ENCODE results near the gene HTR3D.
A peak's percentile ranks its signal among the peaks of the same experiment; 100 is the strongest.
"Not testable (repeated sequence)": the region's sequence is repeated elsewhere in the genome, so short reads cannot be mapped to it uniquely, and the experiment has no call there.

HTR3D gene, protein sequence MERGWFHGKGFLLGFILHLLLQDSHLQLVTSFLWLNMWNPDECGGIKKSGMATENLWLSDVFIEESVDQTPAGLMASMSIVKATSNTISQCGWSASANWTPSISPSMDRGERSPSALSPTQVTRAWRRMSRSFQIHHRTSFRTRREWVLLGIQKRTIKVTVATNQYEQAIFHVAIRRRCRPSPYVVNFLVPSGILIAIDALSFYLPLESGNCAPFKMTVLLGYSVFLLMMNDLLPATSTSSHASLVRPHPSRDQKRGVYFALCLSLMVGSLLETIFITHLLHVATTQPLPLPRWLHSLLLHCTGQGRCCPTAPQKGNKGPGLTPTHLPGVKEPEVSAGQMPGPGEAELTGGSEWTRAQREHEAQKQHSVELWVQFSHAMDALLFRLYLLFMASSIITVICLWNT

GRCh38 chr3:184031187-184031792, at the start of gene HTR3D:
HTR3D (plus strand) TSS chr3:184031742; CDS start chr3:184031742, 0 bp downstream.
- DNase-seq (ENCODE audit: low spot score) = no peak

- no peak for DNase-seq (ENCODE audit: low spot score)
Measured at GRCh38 chr3:183981990-183982644, 49.4 kb upstream of the HTR3D start.

DNA sequence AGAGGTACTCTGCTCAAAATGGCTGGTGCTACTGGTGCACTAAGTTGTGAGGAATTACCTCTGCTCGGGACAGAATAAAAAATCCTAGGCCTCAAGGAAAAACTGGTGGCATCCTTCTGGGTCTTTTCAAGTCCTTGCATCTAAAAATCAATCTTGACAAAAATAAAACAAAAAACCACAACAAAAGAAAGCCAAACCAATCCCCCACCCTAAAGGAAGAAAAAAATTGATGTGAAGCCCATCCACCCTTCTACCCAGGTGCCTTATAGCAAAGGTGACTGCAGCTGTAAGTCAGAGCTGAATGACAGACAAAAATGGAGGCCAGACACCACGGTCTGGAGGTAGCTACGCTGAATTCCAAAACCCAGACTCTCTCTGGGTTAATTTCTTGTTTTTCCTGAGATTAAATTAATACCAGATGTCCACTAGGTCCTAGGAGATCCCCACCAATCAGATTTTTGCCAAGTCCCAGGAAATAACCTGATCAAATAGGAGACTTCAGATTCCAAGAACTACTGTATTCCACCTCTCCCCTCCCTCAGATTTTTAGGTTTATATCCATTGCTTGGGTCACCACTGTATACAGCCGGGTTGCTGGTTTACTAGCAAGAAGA, 47.3 kb upstream of the HTR3D start:
- no peak for DNase-seq (ENCODE audit: low spot score)

- peak; percentile 17 for DNase-seq (ENCODE audit: low spot score)
Measured at GRCh38 chr3:183984749-183985729, 46.5 kb upstream of the HTR3D start.

DNA sequence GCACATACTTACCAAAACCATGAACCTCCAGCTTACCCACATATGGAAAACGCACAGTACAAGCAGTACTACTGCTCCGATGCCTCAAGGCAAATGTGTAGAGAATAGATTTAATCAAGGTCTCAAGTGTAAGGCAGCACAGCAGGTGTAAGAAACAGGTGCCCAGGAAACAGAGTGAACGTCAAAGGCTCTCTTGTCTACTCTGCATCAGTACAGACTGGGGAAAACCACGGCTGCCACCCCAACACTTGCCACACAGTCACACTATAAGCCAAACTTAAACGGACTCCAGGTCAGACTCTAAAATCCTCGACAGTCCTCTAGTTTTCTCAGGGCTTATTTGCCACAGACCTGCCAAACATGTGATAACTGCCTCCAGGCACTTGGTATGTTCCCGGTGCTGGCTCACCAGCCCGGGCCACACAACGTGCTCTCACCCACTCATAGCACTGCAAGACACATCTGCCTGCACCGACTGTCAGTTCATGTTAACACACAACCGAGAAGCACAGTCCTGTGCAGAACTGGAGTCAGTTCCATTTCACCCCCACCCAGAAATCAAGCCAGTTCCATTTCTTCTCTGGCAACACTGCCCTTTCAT, 44.4 kb upstream of the HTR3D start:
- no peak for DNase-seq (ENCODE audit: low spot score)

- peak; percentile 70 for DNase-seq (ENCODE audit: low spot score)
Measured at GRCh38 chr3:183988216-183988790, 43.2 kb upstream of the HTR3D start.

- DNase-seq (ENCODE audit: low spot score) = no peak
Measured at GRCh38 chr3:183991403-183991802, 40.1 kb upstream of the HTR3D start.

GRCh38 chr3:184001761-184002160, 29.8 kb upstream of the HTR3D start:
- no peak for DNase-seq (ENCODE audit: low spot score)

DNA sequence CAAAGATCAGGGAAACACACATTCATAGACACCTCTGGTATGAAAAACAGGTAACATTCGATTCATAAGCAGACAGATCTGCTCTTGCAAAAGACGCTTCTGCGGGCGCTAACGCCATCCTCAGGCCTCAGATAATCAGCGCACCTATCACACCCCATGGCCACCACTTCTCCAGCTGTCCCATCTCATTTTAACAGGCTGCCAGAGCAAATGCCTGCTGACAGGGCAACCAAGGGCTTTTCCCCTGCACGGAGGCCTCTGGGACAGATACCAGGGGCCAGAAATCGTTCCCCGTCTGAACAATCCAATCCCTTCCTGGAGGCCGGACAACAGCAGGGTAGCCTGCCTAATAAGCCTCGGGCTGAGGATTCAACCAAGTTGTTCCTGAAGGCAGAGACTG, 29.1 kb upstream of the HTR3D start:
- DNase-seq (ENCODE audit: low spot score) = no peak

DNA sequence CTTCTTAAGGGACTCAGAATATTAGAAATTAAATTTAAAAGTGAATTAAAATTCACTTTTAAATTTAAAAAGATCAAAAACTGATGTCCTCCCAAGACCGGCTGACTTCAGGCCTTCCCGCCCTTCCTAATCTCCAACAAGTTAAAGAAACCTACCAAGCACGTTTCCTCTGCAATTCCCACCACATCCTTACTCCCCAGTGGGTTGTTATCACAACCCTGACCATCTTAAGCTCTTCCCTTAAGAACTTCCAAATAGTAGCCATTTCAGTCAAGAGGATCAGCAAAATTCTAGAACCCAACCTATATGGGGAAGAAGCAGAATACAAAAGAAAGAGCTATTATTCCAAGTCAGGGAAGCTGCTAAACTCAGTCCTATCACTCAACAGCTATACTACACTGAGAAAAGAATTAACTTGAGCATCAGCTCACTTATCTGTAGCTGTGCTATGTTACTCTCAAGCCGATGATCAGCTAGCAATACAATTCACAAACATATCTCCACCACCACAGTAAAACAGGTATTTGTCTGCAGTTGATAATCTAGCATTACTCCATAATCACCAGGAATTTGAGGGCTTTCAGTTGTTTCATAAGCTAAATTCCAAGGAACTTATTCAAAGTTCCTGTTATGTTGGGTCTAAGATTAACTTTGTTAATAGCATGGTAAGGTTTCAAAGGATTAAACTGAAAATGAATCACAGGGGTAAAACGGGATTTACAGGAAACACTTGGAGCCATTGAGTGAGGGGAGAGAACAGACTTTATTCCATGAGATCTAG, 28.2 kb upstream of the HTR3D start:
- DNase-seq (ENCODE audit: low spot score) = no peak

GRCh38 chr3:184004476-184004875, 27.1 kb upstream of the HTR3D start:
- DNase-seq (ENCODE audit: low spot score) = no peak

DNA sequence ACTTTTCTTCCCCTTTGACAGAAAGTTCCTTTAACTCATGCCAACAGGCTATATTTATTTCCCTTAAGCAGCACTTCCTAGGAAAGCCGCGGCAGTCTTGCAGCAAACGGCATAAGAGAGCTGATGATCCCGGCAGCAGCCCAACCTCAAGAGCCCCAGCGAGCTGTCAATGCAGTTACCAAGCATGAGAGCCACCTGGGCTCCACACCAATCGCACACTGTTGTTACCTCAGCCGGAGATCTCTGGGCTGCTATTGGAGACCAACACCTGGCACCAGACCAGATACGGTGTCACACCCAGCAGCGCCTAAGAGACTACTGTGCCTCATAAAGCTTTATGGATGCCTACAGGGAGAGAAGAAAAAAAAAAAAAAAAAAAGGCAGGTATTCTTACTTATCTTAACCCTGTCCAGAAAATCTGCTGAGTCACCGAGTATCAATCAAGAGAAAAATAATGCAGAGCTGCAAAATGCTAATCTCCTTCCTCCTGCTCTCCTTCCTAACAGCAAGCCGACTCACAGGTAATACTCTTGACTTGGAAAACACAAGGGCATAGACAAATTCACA, 25.5 kb upstream of the HTR3D start:
- no peak for DNase-seq (ENCODE audit: low spot score)

DNA sequence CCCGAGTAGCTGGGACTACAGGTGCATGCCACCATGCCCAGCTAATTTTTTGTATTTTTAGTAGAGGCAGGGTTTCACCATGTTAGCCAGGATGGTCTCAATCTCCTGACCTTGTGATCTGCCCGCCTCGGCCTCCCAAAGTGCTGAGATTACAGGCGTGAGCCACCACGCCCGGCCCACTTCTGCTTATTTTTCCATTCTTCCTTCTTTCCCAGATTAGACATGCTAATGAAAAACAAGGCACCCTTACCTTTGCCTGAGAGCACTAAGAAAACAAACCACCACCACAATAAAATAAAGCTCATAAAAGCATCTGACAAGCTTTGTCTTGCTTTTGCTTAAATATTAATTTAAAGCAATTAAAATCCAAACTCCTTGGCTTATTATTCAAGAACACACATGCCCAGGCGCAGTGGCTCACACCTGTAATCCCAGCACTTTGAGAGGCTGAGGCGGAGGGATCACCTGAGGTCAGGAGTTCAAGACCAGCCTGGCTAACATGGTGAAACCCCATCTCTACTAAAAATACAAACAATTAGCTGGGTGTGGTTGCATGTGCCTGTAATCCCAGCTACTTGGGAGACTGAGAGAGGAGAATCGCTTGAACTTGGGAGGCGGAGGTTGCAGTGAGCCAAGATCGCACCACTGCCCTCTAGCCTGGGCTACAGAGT, 24.3 kb upstream of the HTR3D start:
- DNase-seq (ENCODE audit: low spot score) = not testable (repeated sequence)

DNA sequence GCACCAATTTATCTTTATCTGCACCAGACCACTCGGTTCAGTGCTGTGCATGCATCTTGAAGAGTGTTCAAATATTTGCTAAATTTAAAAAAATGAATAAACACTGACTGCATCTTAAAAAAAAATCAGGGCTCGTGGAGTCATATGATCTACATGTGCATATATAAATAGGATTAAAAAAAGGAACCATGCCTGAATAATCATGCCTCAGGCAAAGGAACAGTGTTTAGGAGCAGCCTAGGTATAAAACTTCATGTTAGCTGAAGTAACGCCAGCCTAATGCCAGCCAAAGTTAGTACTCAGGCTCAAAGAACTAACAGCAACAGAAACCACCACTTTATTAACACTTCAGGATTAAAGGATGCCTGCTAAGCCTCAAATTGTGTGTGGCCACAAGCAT, 23.4 kb upstream of the HTR3D start:
- DNase-seq (ENCODE audit: low spot score) = no peak

DNA sequence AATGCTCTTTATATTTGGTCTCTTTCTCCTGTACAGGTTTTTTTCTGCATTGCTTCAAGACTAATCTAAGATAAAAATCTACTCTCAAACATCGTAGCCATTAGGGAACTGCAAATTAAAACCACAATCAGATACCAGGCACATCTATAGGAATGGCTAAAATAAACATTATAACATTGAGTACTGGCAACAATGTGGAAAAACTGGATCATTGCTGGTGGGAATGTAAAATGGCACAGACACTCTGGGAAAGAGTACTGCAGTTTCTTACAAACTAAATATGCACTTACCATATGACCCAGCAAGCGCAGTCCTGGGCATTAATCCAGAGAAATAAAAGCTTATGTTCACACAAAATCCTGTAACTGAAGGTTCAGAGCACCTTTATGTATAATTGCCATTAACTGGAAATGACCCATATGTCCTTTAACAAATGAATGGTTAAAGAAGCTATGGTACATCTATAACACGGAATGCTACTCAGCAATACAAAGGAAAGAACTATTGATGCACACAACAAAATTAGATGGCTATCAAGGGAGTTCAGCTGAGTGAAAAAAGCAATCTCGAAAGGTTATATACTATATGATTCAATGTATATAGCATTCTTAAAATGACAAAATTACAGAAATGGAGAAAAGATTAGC, 20.2 kb upstream of the HTR3D start:
- no peak for DNase-seq (ENCODE audit: low spot score)

DNA sequence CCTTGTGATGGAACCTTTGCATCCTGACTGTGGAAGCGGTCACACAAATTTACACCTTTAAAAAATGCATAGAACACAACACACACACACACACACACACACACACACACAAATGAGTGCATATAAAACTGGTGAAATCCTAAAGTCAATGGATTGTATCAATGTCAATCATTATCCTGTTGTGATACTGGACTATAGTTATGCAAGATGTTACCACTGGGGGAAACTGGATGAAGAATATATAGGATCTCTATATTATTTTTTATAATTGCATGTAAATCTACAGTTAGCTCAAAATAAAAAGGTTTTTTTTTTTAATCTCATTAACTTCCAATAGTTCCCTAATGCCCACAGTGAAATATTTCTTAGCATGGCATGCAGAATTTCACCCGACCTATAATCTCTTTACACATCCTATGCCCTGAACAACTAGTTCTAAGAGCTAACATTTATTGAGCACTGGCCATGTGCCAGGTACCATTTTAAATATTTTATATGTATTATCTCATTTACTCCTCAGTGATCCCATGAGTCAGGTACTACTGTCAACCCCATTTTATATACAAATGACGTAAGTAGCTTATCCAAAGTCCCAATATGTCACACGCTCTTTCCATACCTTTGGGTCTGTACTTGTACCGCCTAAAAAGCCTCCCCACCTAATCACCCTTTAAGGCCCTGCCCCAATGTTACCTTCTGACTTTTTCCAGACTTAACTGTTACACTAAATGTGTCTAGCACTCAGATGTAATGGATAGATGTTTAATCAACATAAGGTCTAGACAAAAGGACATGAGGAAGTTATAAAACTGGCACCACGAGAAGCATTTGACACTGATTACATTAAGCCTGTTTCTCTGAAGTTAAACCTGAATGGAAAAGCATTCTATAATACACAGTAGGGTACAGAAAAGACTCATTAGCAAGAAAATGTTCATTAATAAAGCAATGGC, 19.3 kb upstream of the HTR3D start:
- no peak for DNase-seq (ENCODE audit: low spot score)

DNA sequence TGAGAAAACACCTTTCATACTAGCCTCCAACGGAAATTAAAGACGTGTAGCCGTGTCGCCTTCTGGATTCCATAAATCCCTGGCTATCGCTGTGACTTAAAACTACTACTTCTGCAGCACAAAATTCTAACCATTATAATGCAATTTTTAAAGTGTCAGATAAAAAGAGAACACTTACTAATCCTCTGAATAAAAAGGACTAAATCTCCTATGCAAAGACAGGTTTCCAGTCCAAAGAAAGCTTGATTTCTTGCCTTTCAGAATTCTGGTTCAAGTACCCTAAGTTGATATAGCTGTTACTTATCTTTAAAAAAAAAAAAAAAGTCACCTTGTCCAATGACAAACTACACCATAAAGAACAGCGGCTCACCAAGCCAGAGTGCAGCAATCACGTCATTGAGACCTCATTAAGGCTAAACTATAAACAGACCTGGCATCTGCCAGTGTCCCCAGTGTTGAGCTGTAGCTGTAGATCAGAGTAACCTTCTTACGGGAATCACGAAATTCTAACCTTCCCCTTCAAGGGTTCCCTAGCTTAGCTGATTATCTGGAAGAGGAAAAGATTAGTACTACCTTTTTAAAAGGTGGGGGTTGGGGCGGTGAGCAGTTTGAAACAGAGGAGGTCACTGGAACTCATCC, 16.0 kb upstream of the HTR3D start:
- DNase-seq (ENCODE audit: low spot score) = no peak

Data from HuH-7 (cell line).